PFSK-1 (cell line): ENCODE results near the gene DRG2.

Source experiments
- FOXP2 ChIP-seq: optimal IDR thresholded peaks from 2 replicates; pipeline ENCODE3; 2011; ENCODE audit warnings: borderline replicate concordance, control low read depth, inconsistent platforms; ENCODE audit not compliant: insufficient read depth; ENCODE audit errors: extremely low read length, extremely low read depth
- POLR2AphosphoS5 ChIP-seq: IDR thresholded peaks from 2 replicates; pipeline ENCODE4 v1.6.1; 2012; ENCODE audit warnings: low read depth, mild to moderate bottlenecking, control low read depth, low read length, moderate library complexity
- SIN3A ChIP-seq: IDR thresholded peaks from 2 replicates; pipeline ENCODE4 v1.6.1; 2012; ENCODE audit warnings: mild to moderate bottlenecking, low read length, moderate library complexity, borderline replicate concordance; ENCODE audit not compliant: insufficient read depth
- TAF1 ChIP-seq: IDR thresholded peaks from 2 replicates; pipeline ENCODE4 v1.6.1; 2012; ENCODE audit warnings: low read length, control low read depth, borderline replicate concordance; ENCODE audit not compliant: insufficient read depth
- TF ChIP-seq, protein P1 (sequence below), 2 experiments: IDR thresholded peaks; 2 replicates each; pipeline versions ENCODE4 v1.6.1 to v1.8.0; 2011 to 2012; ENCODE audit warnings: low read depth in 2 of 2, low read length in 2 of 2, control low read depth in 1 of 2, inconsistent platforms in 1 of 2, mild to moderate bottlenecking in 1 of 2, moderate library complexity in 1 of 2; ENCODE audit not compliant: insufficient read depth in 1 of 2

- TF ChIP-seq POLR2AphosphoS5, result no peak
- TF ChIP-seq, protein P1, sequence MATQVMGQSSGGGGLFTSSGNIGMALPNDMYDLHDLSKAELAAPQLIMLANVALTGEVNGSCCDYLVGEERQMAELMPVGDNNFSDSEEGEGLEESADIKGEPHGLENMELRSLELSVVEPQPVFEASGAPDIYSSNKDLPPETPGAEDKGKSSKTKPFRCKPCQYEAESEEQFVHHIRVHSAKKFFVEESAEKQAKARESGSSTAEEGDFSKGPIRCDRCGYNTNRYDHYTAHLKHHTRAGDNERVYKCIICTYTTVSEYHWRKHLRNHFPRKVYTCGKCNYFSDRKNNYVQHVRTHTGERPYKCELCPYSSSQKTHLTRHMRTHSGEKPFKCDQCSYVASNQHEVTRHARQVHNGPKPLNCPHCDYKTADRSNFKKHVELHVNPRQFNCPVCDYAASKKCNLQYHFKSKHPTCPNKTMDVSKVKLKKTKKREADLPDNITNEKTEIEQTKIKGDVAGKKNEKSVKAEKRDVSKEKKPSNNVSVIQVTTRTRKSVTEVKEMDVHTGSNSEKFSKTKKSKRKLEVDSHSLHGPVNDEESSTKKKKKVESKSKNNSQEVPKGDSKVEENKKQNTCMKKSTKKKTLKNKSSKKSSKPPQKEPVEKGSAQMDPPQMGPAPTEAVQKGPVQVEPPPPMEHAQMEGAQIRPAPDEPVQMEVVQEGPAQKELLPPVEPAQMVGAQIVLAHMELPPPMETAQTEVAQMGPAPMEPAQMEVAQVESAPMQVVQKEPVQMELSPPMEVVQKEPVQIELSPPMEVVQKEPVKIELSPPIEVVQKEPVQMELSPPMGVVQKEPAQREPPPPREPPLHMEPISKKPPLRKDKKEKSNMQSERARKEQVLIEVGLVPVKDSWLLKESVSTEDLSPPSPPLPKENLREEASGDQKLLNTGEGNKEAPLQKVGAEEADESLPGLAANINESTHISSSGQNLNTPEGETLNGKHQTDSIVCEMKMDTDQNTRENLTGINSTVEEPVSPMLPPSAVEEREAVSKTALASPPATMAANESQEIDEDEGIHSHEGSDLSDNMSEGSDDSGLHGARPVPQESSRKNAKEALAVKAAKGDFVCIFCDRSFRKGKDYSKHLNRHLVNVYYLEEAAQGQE (IDR thresholded peaks at IDR 0.05; ENCODE audit: insufficient read depth in 1 of 2, low read depth in 2 of 2, low read length in 2 of 2), result no peak
- TF ChIP-seq SIN3A, result no peak
- TF ChIP-seq FOXP2, result no peak
- no peak for TF ChIP-seq TAF1
Measured at GRCh38 chr17:18140648-18141047, 52.9 kb downstream of the DRG2 start.
